Measurements from ENCODE around the gene ZNF217. TPM values are rescaled to one million over a fixed set of nuclear protein-coding genes. Genes with fewer than 3 reads are reported as not detected.
"Not testable (repeated sequence)": the region's sequence is repeated elsewhere in the genome, so short reads cannot be mapped to it uniquely, and the experiment has no call there.

ZNF217 gene
- total RNA-seq, 4 donors from 2014 or later, result 11.8 to 18.7 (median 15.1) TPM

- H3K9me3 ChIP-seq, result no peaks in the 10 kb centered on the region
- TF ChIP-seq POLR2AphosphoS5 (IDR thresholded peaks at IDR 0.05), result no peak
- no peak for TF ChIP-seq EP300 (IDR thresholded peaks at IDR 0.05)
- TF ChIP-seq CTCF (IDR thresholded peaks at IDR 0.05), result no peak
- TF ChIP-seq POLR2A (IDR thresholded peaks at IDR 0.05), result no peak
- 89 to 92% methylated on average over 9 of the region's 10 CpGs for WGBS, 2 donors (ENCODE audit: low coverage in 1 of 2)
- H3K27me3 ChIP-seq, result no peaks in the 10 kb centered on the region
- no peak overlapping the region for H3K4me3 ChIP-seq
- no peak for ATAC-seq
- no peak overlapping the region for H3K27ac ChIP-seq
- peaks cover 12 to 23% (median 14%) of the 10 kb centered on the region in 3 donors for H3K4me1 ChIP-seq
- H3K36me3 ChIP-seq, result no peaks in the 10 kb centered on the region
Observed at GRCh38 chr20:53617791-53618489, 24.3 kb upstream of the ZNF217 start.

GRCh38 chr20:53616489-53616888, 22.9 kb upstream of the ZNF217 start:
- not testable (repeated sequence) for H3K27me3 ChIP-seq, H3K36me3 ChIP-seq, H3K27ac ChIP-seq, H3K4me1 ChIP-seq, H3K9me3 ChIP-seq, H3K4me3 ChIP-seq, ATAC-seq
- WGBS, 2 donors (ENCODE audit: low coverage in 1 of 2), result 97 to 100% methylated on average over 3 to 6 of the region's 6 CpGs

GRCh38 chr20:53613748-53614147, 20.1 kb upstream of the ZNF217 start:
- H3K4me3 ChIP-seq, result no peak overlapping the region
- no peak for ATAC-seq
- H3K27me3 ChIP-seq, result no peaks in the 10 kb centered on the region
- peaks cover 0 to 9% (median 0%) of the 10 kb centered on the region in 3 donors for H3K4me1 ChIP-seq
- H3K36me3 ChIP-seq, result no peaks in the 10 kb centered on the region
- no peak overlapping the region for H3K27ac ChIP-seq
- TF ChIP-seq POLR2AphosphoS5 (IDR thresholded peaks at IDR 0.05), result no peak
- no peak for TF ChIP-seq POLR2A (IDR thresholded peaks at IDR 0.05)
- TF ChIP-seq EP300 (IDR thresholded peaks at IDR 0.05), result no peak
- no peak for TF ChIP-seq CTCF (IDR thresholded peaks at IDR 0.05)
- H3K9me3 ChIP-seq, result no peaks in the 10 kb centered on the region

GRCh38 chr20:53612289-53612688, 18.6 kb upstream of the ZNF217 start:
- H3K27ac ChIP-seq, H3K4me1 ChIP-seq, H3K27me3 ChIP-seq, H3K9me3 ChIP-seq, H3K4me3 ChIP-seq, H3K36me3 ChIP-seq, ATAC-seq: not testable (repeated sequence)
- WGBS, 2 donors (ENCODE audit: low coverage in 1 of 2), result 93 to 95% methylated on average over 6 to 8 of the region's 8 CpGs

GRCh38 chr20:53611449-53611894, 17.8 kb upstream of the ZNF217 start:
- peak in 1 of 2 donors; percentile 15 for TF ChIP-seq POLR2A (IDR thresholded peaks at IDR 0.05)
- TF ChIP-seq POLR2AphosphoS5 (IDR thresholded peaks at IDR 0.05), result peak; percentile 70
- no peak for TF ChIP-seq CTCF (IDR thresholded peaks at IDR 0.05)
- TF ChIP-seq EP300 (IDR thresholded peaks at IDR 0.05), result no peak
- Histone ChIP-seq H3K27ac (no peak overlapping the region), H3K9me3 (no peaks in the 10 kb centered on the region), H3K4me1 (peaks cover 0 to 14% (median 0%) of the 10 kb centered on the region in 3 donors), H3K27me3 (no peaks in the 10 kb centered on the region), H3K36me3 (no peaks in the 10 kb centered on the region), H3K4me3 (no peak overlapping the region)
- WGBS, 2 donors (ENCODE audit: low coverage in 1 of 2), result 12 to 47% methylated on average over 8 of the region's 8 CpGs
- ATAC-seq, result peak; percentile 49

All from gastroesophageal sphincter (tissue), 4 donors.